HL-60 (cell line): ENCODE measurements around the gene USP17L24.
"Not testable (repeated sequence)": the region's sequence is repeated elsewhere in the genome, so short reads cannot be mapped to it uniquely, and the experiment has no call there.

Experiments
- POLR2AphosphoS5 ChIP-seq: IDR thresholded peaks from 2 replicates; pipeline ENCODE4 v1.6.1; 2012; ENCODE audit warnings: low read depth
- TF ChIP-seq, protein P1 (sequence below): IDR thresholded peaks from 2 replicates; pipeline ENCODE4 v1.6.1; 2012; ENCODE audit warnings: low read depth; ENCODE audit not compliant: insufficient replicate concordance
- TF ChIP-seq, protein P2 (sequence below): IDR thresholded peaks from one replicate; pipeline ENCODE4 v1.5.1; 2011; ENCODE audit warnings: low read length, control low read depth, inconsistent platforms; ENCODE audit not compliant: insufficient read depth

DNA sequence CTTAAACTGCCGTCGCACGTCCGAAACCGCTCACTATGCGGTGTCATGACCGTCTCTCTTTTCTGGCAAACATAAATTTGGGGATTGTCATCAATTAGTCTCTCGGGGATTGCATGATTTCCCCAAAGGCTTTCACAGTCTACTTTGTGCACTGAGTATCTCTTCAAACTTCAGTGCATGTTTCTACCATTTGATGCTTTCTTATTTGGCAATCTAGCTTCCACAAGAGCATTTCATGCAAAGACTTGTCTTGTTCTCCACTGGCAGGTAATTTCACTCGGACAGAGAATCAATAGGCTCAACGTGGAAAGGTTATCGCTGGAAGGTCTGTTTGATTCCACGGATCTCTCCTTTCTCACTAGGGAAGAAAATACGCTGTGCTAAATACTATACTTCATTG is 774 bp upstream of the USP17L24 start:
- TF ChIP-seq, protein P1, sequence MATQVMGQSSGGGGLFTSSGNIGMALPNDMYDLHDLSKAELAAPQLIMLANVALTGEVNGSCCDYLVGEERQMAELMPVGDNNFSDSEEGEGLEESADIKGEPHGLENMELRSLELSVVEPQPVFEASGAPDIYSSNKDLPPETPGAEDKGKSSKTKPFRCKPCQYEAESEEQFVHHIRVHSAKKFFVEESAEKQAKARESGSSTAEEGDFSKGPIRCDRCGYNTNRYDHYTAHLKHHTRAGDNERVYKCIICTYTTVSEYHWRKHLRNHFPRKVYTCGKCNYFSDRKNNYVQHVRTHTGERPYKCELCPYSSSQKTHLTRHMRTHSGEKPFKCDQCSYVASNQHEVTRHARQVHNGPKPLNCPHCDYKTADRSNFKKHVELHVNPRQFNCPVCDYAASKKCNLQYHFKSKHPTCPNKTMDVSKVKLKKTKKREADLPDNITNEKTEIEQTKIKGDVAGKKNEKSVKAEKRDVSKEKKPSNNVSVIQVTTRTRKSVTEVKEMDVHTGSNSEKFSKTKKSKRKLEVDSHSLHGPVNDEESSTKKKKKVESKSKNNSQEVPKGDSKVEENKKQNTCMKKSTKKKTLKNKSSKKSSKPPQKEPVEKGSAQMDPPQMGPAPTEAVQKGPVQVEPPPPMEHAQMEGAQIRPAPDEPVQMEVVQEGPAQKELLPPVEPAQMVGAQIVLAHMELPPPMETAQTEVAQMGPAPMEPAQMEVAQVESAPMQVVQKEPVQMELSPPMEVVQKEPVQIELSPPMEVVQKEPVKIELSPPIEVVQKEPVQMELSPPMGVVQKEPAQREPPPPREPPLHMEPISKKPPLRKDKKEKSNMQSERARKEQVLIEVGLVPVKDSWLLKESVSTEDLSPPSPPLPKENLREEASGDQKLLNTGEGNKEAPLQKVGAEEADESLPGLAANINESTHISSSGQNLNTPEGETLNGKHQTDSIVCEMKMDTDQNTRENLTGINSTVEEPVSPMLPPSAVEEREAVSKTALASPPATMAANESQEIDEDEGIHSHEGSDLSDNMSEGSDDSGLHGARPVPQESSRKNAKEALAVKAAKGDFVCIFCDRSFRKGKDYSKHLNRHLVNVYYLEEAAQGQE = not testable (repeated sequence)
- TF ChIP-seq, protein P2, sequence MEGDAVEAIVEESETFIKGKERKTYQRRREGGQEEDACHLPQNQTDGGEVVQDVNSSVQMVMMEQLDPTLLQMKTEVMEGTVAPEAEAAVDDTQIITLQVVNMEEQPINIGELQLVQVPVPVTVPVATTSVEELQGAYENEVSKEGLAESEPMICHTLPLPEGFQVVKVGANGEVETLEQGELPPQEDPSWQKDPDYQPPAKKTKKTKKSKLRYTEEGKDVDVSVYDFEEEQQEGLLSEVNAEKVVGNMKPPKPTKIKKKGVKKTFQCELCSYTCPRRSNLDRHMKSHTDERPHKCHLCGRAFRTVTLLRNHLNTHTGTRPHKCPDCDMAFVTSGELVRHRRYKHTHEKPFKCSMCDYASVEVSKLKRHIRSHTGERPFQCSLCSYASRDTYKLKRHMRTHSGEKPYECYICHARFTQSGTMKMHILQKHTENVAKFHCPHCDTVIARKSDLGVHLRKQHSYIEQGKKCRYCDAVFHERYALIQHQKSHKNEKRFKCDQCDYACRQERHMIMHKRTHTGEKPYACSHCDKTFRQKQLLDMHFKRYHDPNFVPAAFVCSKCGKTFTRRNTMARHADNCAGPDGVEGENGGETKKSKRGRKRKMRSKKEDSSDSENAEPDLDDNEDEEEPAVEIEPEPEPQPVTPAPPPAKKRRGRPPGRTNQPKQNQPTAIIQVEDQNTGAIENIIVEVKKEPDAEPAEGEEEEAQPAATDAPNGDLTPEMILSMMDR = not testable (repeated sequence)
- not testable (repeated sequence) for TF ChIP-seq POLR2AphosphoS5
